ENCODE data around the gene TMEM182.

DNA sequence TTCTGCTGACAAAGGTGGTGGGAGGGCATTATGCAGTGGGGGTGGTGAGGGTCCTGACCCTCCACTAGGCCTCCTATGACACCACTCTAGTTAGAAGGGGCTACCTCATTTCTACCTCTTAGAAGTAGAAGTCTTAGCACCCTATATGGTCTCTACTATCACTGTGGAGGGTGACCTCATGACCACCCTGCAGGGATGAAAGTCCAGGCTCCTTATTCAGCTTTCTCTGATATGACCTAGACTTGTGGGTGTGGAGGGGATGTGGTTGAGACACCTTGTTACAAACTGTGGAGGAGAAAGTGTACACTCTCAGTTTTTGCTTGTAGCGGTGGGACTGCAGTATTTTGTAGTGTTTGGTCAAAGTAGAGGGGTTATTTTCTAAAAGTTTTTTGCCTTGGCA lies 18.6 kb downstream of the TMEM182 start:
- TF ChIP-seq, protein P1, sequence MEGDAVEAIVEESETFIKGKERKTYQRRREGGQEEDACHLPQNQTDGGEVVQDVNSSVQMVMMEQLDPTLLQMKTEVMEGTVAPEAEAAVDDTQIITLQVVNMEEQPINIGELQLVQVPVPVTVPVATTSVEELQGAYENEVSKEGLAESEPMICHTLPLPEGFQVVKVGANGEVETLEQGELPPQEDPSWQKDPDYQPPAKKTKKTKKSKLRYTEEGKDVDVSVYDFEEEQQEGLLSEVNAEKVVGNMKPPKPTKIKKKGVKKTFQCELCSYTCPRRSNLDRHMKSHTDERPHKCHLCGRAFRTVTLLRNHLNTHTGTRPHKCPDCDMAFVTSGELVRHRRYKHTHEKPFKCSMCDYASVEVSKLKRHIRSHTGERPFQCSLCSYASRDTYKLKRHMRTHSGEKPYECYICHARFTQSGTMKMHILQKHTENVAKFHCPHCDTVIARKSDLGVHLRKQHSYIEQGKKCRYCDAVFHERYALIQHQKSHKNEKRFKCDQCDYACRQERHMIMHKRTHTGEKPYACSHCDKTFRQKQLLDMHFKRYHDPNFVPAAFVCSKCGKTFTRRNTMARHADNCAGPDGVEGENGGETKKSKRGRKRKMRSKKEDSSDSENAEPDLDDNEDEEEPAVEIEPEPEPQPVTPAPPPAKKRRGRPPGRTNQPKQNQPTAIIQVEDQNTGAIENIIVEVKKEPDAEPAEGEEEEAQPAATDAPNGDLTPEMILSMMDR (IDR thresholded peaks at IDR 0.05): no peak
- no peak for TF ChIP-seq POLR2A (IDR thresholded peaks at IDR 0.05)
- no peak for TF ChIP-seq EP300 (IDR thresholded peaks at IDR 0.05)
